ENCODE results near the gene ZNF736. TPM values are rescaled to one million over a fixed set of nuclear protein-coding genes. Genes with fewer than 3 reads are reported as not detected.
"Not testable (repeated sequence)": the region's sequence is repeated elsewhere in the genome, so short reads cannot be mapped to it uniquely, and the experiment has no call there.

The ZNF736 gene
- 10 to 100 TPM; 14.2 to 15.7 TPM for total RNA-seq
- long read RNA-seq, donor 1, partial matches to known transcripts = 0 of 1 reads
- long read RNA-seq, donor 1, other reads (novel, unspliced or antisense) = 1 of 1 reads
- long read RNA-seq, donor 2, partial matches to known transcripts = 0 of 1 reads
- long read RNA-seq, donor 2, other reads (novel, unspliced or antisense) = 1 of 1 reads

DNA sequence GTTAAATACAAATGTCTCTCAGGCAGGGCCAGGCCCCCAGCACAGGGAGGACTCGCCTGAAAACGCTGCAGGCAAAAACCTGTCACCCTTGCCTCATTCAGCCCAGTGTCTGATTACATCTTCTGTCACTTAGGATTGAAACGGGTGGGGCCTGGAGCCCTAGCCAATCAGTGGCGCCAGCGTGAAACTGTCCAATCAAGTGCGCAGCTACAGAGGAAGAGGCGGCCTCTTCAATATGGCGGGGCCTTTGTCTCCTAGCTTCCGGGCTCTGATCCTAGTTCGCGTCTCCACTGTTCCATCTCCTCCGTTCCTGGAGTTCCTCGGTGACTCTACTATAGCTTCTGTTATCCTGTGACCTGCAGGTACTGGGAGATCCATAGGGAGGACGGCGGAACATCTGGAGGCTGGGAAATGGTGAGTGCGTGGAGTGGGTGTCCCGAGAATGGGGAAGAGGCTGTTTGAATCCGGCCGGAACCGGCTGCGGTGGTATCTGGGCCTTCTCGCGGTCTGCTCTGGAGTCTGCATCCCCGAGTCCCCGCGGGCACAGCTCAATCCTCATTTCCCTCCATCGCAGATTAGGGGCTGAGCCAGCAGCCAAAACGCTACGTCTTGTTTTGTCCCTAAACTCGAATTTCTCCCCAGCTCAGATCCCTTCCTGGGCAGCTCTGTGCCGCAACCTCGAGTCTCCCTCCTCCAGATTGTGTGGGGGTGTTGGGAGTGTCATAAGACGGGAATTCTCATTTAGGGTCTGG lies at the start of gene ZNF736:
Gene ZNF736, plus strand, starts transcription at position 222 of the 752 bp plus-strand sequence. Its CDS starts 190 bp downstream, at position 412.
- peak; percentile 97 for DNase-seq (ENCODE audit: low spot score)
- intact Hi-C loops (cut with DNase I) = no loop called here

DNA sequence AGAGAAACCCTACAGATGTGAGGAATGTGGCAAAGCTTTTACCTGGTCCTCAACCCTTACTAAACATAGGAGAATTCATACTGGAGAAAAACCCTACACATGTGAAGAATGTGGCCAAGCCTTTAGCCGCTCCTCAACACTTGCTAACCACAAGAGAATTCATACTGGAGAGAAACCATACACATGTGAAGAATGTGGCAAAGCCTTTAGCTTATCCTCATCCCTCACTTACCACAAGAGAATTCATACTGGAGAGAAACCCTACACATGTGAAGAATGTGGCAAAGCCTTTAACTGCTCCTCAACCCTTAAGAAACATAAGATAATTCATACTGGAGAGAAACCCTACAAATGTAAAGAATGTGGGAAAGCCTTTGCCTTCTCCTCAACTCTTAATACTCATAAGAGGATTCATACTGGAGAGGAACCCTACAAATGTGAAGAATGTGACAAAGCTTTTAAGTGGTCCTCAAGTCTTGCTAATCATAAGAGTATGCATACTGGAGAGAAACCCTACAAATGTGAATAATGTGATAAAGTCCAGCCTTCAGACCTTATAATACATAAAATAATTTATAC lies 47.3 kb upstream of the ZNF736 start:
- intact Hi-C loops (cut with DNase I) = no loop called here
- no peak for DNase-seq (ENCODE audit: low spot score)

DNA sequence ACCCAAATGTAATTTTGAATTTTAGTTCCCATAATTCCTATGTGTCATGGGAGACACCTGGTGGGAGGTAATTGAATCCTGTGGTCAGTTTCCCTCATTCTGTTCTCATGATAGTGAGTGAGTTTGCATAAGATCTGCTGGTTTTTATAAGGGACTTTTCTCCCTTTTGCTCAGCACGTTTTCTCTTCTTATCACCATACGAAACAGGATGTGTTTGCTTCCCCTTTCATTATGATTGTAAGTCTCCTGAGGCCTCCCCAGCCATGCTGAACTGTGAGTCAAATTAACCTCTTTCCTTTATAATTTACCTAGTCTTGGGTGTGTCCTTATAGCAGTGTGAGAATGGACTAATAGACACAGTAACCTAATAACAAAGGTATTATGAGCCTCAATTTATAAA lies 36.1 kb upstream of the ZNF736 start:
- no peak for DNase-seq (ENCODE audit: low spot score)
- intact Hi-C loops (cut with DNase I) = no loop called here

DNA sequence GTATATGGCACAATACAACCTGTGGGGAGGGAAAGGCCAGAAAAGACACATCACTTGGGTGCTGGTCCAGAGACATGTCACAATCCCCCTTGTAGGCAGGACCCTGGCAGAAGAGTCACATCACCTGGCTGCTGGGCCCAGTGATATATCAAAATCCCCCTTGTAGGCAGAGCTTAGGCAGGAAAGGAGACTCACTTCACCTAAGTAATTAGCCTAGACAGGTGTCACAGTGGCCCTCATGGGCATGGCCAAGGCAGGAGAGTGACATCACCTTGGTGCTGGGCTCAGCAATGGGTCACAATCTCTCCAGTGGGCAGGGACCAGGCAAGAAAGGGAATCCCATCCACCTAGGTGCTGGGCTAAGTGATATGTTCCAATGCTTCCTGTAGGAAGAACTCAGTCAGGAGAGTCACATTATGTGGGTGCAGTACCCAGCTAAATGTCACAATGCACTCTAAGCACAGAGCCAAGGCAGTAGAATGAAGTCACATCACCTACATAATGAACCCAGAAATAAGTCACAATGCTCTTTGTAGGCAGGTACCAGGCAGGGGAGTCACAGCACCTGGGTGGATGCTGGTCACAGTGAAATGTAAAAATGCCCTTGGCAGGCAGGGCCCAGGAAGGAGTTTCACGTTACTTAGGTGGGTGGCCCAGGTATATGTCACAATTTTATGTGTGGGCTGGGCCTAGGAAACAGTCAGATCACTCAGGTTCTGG lies 18.9 kb upstream of the ZNF736 start:
- peak; percentile 49 for DNase-seq (ENCODE audit: low spot score)
- intact Hi-C loops (cut with DNase I) = no loop called here

DNA sequence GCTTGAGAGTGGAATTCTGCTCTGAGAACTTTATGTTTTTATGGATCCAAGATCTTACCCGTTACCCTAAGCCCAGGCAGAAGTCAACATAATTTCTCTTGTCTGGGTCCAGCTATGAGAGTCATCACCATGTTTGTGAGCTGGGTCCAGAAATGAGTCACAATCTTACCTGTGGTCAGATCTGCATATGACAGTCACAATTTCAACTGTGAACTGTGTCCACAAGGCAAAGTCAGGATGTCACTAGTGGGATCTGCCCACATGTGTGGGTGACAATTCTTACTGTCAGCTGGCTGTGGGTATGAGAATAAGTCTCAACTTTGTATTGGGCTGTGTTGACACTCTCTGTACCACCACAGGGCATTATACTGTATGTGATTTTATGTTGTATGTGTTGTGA lies 16.3 kb upstream of the ZNF736 start:
- DNase-seq (ENCODE audit: low spot score); intact Hi-C loops (cut with DNase I): not testable (repeated sequence)

DNA sequence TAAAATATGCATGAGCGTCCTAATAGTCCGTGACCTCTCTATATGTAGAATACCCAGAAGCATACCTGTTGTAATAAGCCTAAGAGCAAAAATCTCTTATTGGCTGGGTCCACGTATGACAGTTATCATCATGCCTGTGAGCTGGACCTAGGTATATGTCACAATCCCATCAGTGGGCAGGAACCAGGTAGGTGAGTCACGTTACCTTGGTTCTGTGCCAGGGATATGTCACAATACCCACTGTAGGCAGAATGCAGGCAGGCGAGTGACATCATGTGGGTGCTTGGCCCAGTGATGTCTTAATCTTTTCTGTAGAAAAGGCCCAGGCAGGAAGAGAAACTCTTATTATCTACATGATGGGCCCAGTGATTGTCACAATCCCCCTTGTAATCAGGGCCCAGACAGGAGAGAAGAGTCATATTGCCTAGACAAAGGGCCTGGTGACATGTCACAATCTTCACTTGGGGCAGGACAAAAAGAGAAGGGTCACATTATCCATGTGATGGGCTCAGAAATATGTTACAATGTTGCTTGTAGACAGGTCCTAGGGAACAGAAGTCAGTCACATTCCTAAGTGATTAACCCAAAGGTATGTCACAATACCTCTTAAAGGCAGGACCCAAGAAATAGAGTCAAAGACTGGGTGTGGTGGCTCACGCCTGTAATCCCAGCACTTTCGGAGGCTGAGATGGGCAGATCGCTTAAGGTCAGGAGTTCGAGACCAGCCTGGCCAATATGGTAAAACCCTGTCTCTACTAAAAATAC lies 12.9 kb upstream of the ZNF736 start:
- intact Hi-C loops (cut with DNase I) = no loop called here
- no peak for DNase-seq (ENCODE audit: low spot score)

DNA sequence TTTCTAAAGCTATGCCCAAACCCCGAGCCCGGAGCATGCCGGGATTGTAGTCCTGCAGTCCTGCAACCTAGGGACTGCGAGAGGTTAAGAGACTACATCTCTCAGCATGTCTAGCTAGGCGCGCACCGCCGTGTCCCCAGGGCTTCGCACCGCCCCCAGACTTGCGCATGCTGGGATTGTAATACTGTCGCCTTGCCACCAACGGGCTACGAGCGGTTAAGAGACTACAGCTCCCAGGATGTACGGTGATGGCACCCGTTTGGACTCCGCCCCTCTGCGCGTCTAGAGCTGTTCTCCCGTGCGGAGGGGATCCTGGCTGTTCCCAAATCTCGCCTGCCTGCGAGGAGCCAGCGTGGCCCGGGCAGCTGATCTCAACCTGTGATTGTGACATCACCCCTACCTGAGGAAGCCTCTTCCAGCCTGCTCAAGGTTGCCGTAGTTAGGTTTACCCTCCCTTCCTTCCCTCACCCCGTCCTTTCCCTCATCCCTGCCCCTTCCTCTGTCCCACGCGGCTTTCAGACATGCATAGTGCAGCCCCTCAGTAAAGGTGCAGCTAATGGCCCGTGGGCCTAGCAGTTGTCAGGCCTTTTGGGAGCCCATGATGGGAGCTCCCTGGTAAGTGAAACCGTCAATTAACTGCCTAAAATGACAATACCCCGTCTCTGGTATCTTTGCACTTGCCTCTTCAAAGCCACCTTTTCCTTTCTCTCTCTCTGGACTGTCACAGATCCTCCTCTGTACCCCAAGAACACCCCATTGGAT lies 6.3 kb upstream of the ZNF736 start:
- intact Hi-C loops (cut with DNase I) = no loop called here
- peak; percentile 98 for DNase-seq (ENCODE audit: low spot score)

DNA sequence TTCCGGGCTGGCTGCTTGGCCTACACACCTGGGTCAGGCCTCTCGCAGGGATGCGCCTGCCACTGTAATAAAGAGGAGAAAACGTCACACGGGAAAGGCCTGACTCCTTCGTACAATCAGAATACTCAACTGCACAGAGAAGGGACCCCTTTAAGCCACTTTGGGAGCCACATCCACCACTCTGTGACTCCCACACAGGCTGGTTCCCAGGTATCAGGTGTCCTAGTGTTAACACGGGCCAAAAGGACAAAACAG lies 5.8 kb upstream of the ZNF736 start:
- intact Hi-C loops (cut with DNase I) = no loop called here

DNA sequence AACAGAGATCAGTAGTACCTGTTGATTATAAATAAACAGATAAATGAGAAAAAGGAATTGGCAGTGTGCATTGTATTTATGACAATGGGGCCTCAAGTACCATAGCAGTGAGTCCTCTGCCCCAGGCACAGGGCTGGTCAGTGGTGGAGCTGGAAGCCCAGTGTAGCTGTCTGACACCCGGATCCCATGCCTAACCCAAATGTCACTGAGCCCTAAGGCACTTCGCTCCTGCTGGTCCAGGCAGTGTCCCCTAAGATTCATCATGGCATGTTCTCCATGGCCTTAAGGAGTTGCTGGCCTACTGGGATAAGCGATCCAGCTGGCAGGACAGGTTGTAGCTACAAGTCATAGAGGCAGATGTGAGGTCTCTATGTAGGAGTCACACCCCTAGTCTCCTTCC lies 3.3 kb upstream of the ZNF736 start:
- intact Hi-C loops (cut with DNase I) = no loop called here
- no peak for DNase-seq (ENCODE audit: low spot score)

More for the DNA sequence above, 5.8 kb upstream of the ZNF736 start:
- peak; percentile 54 for DNase-seq (ENCODE audit: low spot score)

DNA sequence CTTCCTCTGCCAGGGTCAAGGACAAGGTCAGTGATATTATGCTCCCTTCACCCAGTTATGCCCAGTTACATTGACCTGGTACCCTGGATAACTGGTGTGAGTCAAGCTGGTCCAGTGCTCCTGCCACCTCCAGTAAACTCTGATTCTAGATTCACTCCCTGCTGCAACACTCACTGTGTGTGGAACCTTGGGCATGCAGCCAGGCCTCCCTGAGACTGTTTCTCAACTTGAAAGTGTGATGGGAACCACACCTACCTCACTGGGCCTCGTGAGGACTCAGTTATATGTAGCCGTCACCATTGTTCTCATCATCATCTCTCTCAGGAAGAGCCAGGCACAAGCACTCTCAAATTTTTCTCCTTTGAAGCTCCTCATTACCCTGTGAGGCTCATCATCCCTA lies 935 bp upstream of the ZNF736 start:
- DNase-seq (ENCODE audit: low spot score) = peak; percentile 40
- intact Hi-C loops (cut with DNase I) = no loop called here

DNA sequence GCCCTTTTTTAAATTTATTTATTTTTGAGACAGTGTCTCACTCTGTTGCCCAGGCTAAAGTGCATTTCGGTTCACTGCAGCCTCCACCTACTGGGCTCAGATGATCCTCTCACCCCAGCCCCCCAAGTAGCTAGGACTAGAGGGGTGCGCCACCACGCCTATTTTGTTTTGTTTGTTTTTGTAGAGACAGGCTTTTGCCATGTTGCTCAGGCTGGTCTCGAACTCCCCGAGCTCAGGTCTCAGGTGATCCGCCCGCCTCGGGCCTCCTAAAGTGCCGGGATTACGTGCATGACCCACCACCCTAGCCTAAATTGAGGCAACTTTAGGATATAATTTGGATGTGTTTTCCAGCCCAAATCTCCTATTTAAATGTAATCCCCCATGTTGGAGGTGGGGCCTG lies 805 bp downstream of the ZNF736 start:
- DNase-seq (ENCODE audit: low spot score) = no peak
- intact Hi-C loops (cut with DNase I) = no loop called here

DNA sequence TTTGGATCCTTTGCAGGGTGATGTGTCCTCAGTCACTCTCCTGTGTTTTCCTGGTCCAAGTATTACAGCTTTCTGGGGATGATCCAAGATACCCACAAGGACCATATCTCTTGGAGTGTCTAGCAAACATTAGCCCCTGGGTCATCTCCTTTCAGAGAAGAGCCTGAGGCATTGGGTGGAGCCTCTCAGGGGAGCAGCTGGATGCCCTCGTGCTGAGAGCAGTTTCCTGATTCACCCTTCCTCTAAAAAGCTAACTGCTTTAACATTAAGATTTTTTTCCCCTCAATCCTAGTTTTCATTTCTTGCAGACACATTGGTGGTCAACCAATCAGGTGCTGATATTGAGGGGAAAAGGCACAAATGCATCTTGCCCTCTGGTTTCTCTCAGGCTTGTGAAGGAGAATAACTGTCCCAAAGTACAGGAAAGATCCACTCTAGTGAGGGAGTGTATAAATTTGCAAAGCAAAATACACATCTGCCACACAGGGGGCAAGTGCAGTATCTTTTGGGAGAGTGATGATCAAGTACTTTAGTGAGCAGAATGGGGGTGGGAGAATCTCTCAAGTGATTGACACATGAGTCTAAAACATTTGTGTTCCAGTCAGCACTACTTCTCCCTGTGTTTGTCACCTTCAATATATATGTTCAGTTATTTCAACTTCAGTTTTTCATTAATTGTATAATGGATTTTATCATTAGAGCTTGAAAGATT lies 2.4 kb downstream of the ZNF736 start:
- intact Hi-C loops (cut with DNase I); DNase-seq (ENCODE audit: low spot score): not testable (repeated sequence)

DNA sequence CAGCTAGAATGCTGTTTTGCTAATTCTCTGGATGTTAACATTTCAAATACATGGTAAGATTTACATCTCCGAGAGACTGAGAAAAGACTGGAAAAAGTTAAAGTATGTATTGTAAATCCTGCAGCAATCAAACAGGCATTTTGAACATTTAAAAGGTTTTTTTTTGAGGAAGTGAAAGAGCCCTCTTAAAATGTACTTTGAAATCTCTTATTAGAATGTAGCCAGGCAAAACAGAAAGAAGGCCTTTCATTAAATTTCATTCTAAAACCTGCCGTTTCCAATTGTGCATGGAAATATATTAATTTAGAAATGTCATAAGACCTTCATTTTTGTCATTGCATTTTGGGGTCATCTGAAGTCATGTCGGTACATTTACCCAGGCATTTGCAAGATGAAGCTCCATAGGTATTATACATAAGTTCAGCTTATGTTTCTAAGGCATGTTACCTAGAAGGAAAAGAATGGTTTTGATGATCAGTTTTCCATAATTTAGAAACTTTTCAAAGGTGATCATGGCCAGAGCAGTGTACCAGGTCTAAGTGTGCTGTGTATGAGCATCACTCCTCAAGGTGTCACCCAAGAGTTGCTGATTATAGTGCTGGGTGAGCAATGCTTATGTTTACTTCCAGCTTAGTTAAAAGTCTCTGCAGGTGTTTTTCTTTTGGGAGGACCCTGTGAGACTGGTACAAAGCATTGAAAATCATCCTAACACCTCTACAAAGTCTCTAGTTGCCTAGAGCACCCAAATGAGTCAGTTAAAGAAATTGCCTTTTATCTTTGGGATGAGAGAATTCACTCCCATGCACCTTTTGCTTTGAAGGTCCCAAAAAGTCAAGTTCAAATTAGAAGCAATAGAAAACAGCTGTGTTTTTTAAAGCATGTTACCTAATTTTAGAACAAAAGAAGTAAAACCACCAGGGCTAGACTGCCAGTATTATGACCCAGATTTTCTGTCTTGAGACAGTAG lies 7.1 kb downstream of the ZNF736 start:
- intact Hi-C loops (cut with DNase I) = no loop called here
- DNase-seq (ENCODE audit: low spot score) = no peak

DNA sequence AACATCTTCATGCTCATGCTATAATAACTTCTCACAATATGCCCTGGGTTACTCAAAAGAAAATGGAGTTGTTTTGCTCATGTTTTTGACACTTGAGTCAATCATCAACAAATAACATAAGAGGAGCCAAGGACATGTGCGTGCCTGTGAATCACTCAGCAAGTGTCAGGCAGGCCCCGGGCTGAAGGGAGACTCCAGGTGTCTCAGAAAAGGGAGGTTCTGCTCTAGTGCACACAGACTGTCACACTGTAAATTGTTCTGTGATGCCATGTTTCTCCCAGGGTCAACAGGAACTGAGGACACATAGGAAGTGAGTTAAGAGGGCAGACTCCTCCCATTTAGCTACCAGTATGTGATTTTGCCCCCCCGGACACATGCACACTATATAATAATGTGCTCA lies 10.4 kb downstream of the ZNF736 start:
- intact Hi-C loops (cut with DNase I); DNase-seq (ENCODE audit: low spot score): not testable (repeated sequence)

DNA sequence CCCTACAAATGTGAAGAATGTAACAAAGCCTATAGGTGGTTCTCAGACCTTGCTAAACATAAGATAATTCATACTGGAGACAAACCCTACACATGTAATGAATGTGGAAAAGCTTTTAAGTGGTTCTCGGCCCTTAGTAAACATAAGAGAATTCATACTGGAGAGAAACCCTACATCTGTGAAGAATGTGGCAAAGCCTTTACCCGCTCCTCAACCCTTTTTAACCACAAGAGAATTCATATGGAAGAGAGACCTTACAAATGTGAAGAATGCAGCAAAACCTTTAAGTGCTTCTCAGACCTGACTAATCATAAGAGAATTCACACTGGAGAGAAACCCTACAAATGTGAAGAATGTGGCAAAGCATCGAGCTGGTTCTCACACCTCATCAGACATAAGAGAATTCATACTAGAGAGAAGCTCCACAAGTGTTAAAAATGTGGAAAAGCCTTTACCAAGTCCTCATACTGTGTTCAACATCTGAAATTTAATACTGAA lies 35.0 kb downstream of the ZNF736 start:
- intact Hi-C loops (cut with DNase I); DNase-seq (ENCODE audit: low spot score): not testable (repeated sequence)

DNA sequence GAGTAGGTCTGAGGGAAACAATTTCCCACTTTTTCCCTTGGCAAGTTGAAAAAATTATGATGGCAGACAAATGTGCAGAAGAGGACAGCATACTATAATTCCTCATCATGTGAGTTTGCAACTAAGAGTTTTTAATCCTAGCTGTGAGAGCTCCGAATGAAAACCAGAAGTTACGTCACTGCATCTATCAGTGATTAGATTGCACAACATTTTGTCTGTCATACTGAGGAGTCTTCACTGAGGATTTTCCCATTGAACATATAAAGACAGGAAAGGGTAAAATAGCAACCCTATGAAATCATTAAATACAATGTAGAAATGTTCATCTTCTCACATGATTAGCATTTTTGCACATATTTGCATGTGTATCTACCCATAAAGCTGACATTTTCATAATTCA lies 45.8 kb downstream of the ZNF736 start:
- intact Hi-C loops (cut with DNase I) = no loop called here
- no peak for DNase-seq (ENCODE audit: low spot score)

DNA sequence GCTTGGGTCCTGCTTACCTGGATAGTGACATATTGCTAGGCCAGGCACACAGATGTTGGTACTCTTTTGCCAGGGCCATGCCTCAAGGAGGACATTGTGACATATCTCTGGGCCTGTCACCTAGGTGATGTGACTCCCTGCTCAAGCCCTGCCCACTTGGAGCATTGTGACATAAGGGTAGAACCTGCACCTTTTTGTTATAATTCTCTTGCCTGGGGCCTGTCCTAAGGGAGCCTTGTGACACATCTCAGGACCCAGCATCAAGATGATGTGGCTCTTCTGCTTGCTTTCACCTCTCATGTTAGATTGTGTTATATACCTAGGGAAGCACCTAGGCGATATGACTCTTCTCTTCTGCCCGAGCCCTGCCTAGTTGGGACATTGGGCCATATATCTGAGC lies 57.4 kb downstream of the ZNF736 start:
- no peak for DNase-seq (ENCODE audit: low spot score)
- intact Hi-C loops (cut with DNase I) = no loop called here

All from posterior vena cava (tissue), 2 donors.